GM23338 (cell line): Measurements from ENCODE around the gene PSMB5. TPM values are rescaled to one million over a fixed set of nuclear protein-coding genes. Genes with fewer than 3 reads are reported as not detected.

ENCODE experiments used
- ATAC-seq: fragments of 200-7000 bp; cut with Tn5 transposase; 3 replicates; pipeline ENCODE4 v1.9.1; 2020
- DNase-seq: peaks from one replicate; pipeline ENCODE4 v3.0.0-alpha.2; 2015; ENCODE audit warnings: low spot score
- H2AFZ ChIP-seq: fragments of 200-600 bp; sonication (generic); 2 replicates; pipeline ENCODE4 v1.8.0; 2016; ENCODE audit warnings: antibody characterized with exemption, mild to moderate bottlenecking, moderate library complexity
- H3F3A ChIP-seq: fragments of 200-600 bp; sonication (generic); replicated peaks from 2 replicates; pipeline ENCODE4 v1.8.0; 2017; ENCODE audit warnings: antibody characterized with exemption, mixed run types, low read depth
- H3K27ac ChIP-seq: fragments of 200-600 bp; sonication (generic); 2 replicates; pipeline ENCODE4 v1.6.1; 2016; ENCODE audit warnings: low read depth
- H3K27me3 ChIP-seq: fragments of 200-600 bp; sonication (generic); 2 replicates; pipeline ENCODE4 v1.8.0; 2016; ENCODE audit warnings: mild to moderate bottlenecking, mixed run types, moderate library complexity; ENCODE audit not compliant: insufficient read depth
- H3K36me3 ChIP-seq: fragments of 200-600 bp; sonication (generic); 2 replicates; pipeline ENCODE4 v1.8.0; 2016; ENCODE audit warnings: mild to moderate bottlenecking; ENCODE audit not compliant: insufficient read depth
- H3K4me1 ChIP-seq: fragments of 200-600 bp; sonication (generic); 2 replicates; pipeline ENCODE4 v1.8.0; 2016; ENCODE audit warnings: mild to moderate bottlenecking, moderate library complexity; ENCODE audit not compliant: insufficient read depth
- H3K4me2 ChIP-seq: fragments of 200-600 bp; sonication (generic); 2 replicates; pipeline ENCODE4 v1.7.1; 2017; ENCODE audit warnings: mixed run types
- H3K4me3 ChIP-seq: fragments of 200-600 bp; sonication (generic); 2 replicates; pipeline ENCODE4 v1.6.1; 2016; ENCODE audit warnings: mixed run types
- H3K79me2 ChIP-seq: fragments of 200-600 bp; sonication (generic); replicated peaks from 2 replicates; pipeline ENCODE4 v1.8.0; 2017; ENCODE audit warnings: mild to moderate bottlenecking; ENCODE audit not compliant: insufficient read depth
- H3K9me2 ChIP-seq: fragments of 200-600 bp; sonication (generic); 2 replicates; pipeline ENCODE4 v1.8.0; 2017; ENCODE audit not compliant: insufficient read depth
- H4K20me1 ChIP-seq: fragments of 200-600 bp; sonication (generic); replicated peaks from 2 replicates; pipeline ENCODE4 v1.8.0; 2017; ENCODE audit warnings: mild to moderate bottlenecking; ENCODE audit not compliant: insufficient read depth
- H3K27ac Mint-ChIP-seq: 2 replicates; pipeline ENCODE4 v1.8.0; 2020; ENCODE audit warnings: inconsistent platforms, mild to moderate bottlenecking, moderate library complexity, mixed read lengths
- H3K27me3 Mint-ChIP-seq: 3 replicates; pipeline ENCODE4 v1.8.0; 2022; ENCODE audit warnings: low read depth, mild to moderate bottlenecking, moderate library complexity, mixed read lengths, inconsistent platforms; ENCODE audit not compliant: insufficient read depth, poor library complexity
- H3K36me3 Mint-ChIP-seq: 3 replicates; pipeline ENCODE4 v1.8.0; 2021; ENCODE audit warnings: low read depth, mild to moderate bottlenecking, inconsistent platforms, moderate library complexity, mixed read lengths
- H3K4me1 Mint-ChIP-seq: 3 replicates; pipeline ENCODE4 v1.8.0; 2020; ENCODE audit warnings: mild to moderate bottlenecking, inconsistent platforms, mixed read lengths
- H3K4me3 Mint-ChIP-seq: 3 replicates; pipeline ENCODE4 v1.8.0; 2021; ENCODE audit warnings: moderate library complexity, mild to moderate bottlenecking, inconsistent platforms, mixed read lengths
- H3K9me3 Mint-ChIP-seq: 3 replicates; pipeline ENCODE4 v1.8.0; 2020; ENCODE audit warnings: moderate library complexity, mild to moderate bottlenecking, inconsistent platforms, mixed read lengths
- CREB1 ChIP-seq: fragments of 250-450 bp; sonication (Bioruptor Pico); IDR thresholded peaks from 2 replicates; pipeline ENCODE4 v1.5.0; 2020; ENCODE audit warnings: low read depth, mild to moderate bottlenecking, moderate library complexity
- CTCF ChIP-seq, 2 experiments: fragments of 200-600 bp in 1 of 2; sonication (generic) in 1 of 2; conservative IDR thresholded peaks; 2 replicates each; pipeline versions ENCODE4 v1.5.1 to v1.6.1; 2016 to 2017; ENCODE audit warnings: antibody characterized with exemption in 2 of 2, low read depth in 2 of 2, mild to moderate bottlenecking in 2 of 2, moderate library complexity in 1 of 2
- EZH2 ChIP-seq: fragments of 200-600 bp; sonication (generic); IDR thresholded peaks from one replicate; pipeline ENCODE4 v1.8.0; 2017; ENCODE audit warnings: antibody characterized with exemption, mild to moderate bottlenecking, low read depth; ENCODE audit not compliant: unreplicated experiment
- JUNB ChIP-seq: IDR thresholded peaks from one replicate; pipeline ENCODE4 v1.6.1; 2016; ENCODE audit warnings: antibody characterized with exemption; ENCODE audit not compliant: unreplicated experiment
- NANOG ChIP-seq: IDR thresholded peaks from 2 replicates; pipeline ENCODE4 v1.6.1; 2016; ENCODE audit warnings: antibody characterized with exemption, borderline replicate concordance
- POLR2AphosphoS5 ChIP-seq: IDR thresholded peaks from 2 replicates; pipeline ENCODE4 v1.6.1; 2016; ENCODE audit warnings: antibody characterized with exemption, low read depth
- REST ChIP-seq: IDR thresholded peaks from one replicate; pipeline ENCODE4 v1.6.1; 2018; ENCODE audit warnings: antibody characterized with exemption; ENCODE audit not compliant: unreplicated experiment
- ZNF114 ChIP-seq: fragments of 250-450 bp; sonication (Bioruptor Pico); IDR thresholded peaks from 2 replicates; pipeline ENCODE4 v1.5.0; 2020; ENCODE audit warnings: mild to moderate bottlenecking, moderate library complexity
- polyA plus RNA-seq: library from polyadenylated mRNA; unstranded; fragments of >200 nt; fragmentation: Nextera tagmentation; extraction: Ambion mirVana; gene quantifications from 2 replicates; pipeline ENCODE4 v1.2.1, GENCODE V29; 2016
- total RNA-seq: library from RNA; depleted of rRNA; stranded (reverse); fragments of >200 nt; shearing (Covaris generic); gene quantifications from 2 replicates; pipeline ENCODE4 v1.2.3, GENCODE V29; 2014

The PSMB5 gene
- total and polyA plus RNA-seq, 2 experiments from 2014 or later: 265 to 341 TPM

- TF ChIP-seq REST (no peak), NANOG (no peak), JUNB (no peak), ZNF114 (CRISPR knock-in tag) (no peak)
Measured at GRCh38 chr14:23020143-23021128, 14.3 kb downstream of the PSMB5 start (continued).

GRCh38 chr14:23018107-23018506 lies 16.6 kb downstream of the PSMB5 start:
- no peak overlapping the region for H3K4me2 ChIP-seq
- no peaks in the 10 kb centered on the region for H3K9me2 ChIP-seq
- no peak for TF ChIP-seq CREB1
- H3K27me3 Mint-ChIP-seq: peaks cover 5% of the 10 kb centered on the region
- no peak overlapping the region for H3K4me3 ChIP-seq
- no peaks in the 10 kb centered on the region for H3K79me2 ChIP-seq
- peaks cover 8% of the 10 kb centered on the region; the same call in 1 of the 2 replicates for H3K4me1 ChIP-seq
- H4K20me1 ChIP-seq: 0 out of 2 replicates have a peak, but pooled peaks cover 5% of the 10 kb centered on the region
- H3K36me3 Mint-ChIP-seq: no peaks in the 10 kb centered on the region; the same call in 2 of the 3 replicates
- H2AFZ ChIP-seq: no peak overlapping the region
- ATAC-seq: peak; percentile 36
- DNase-seq: no peak
- 0 out of 2 replicates have a peak, but pooled peaks cover 3% of the 10 kb centered on the region for H3F3A ChIP-seq
- H3K9me3 Mint-ChIP-seq: no peaks in the 10 kb centered on the region
- no peaks in the 10 kb centered on the region for H3K27me3 ChIP-seq
- no peak overlapping the region for H3K27ac ChIP-seq
- no peak overlapping the region for H3K4me3 Mint-ChIP-seq
- H3K4me1 Mint-ChIP-seq: peaks cover 7% of the 10 kb centered on the region; the same call in 2 of the 3 replicates
- no peaks in the 10 kb centered on the region for H3K36me3 ChIP-seq
- no peak overlapping the region for H3K27ac Mint-ChIP-seq

GRCh38 chr14:23017091-23017490 lies 17.6 kb downstream of the PSMB5 start:
- H3K4me2 ChIP-seq: no peak overlapping the region
- H3F3A ChIP-seq: 0 out of 2 replicates have a peak, but pooled peaks cover 3% of the 10 kb centered on the region
- ATAC-seq (no peak), DNase-seq (no peak)
- Mint-ChIP-seq H3K27me3 (peaks cover 5% of the 10 kb centered on the region), H3K4me3 (no peak overlapping the region), H3K36me3 (no peaks in the 10 kb centered on the region; the same call in 2 of the 3 replicates), H3K27ac (no peak overlapping the region), H3K9me3 (no peaks in the 10 kb centered on the region), H3K4me1 (peaks cover 3% of the 10 kb centered on the region; the same call in 2 of the 3 replicates)
- 0 out of 2 replicates have a peak, but pooled peaks cover 5% of the 10 kb centered on the region for H4K20me1 ChIP-seq
- no peak overlapping the region for H3K4me3 ChIP-seq
- H3K36me3 ChIP-seq: no peaks in the 10 kb centered on the region
- no peak overlapping the region for H3K27ac ChIP-seq
- no peaks in the 10 kb centered on the region for H3K9me2 ChIP-seq
- no peak overlapping the region for H2AFZ ChIP-seq
- no peaks in the 10 kb centered on the region for H3K79me2 ChIP-seq
- H3K27me3 ChIP-seq: no peaks in the 10 kb centered on the region
- TF ChIP-seq CTCF (conservative IDR thresholded peaks at IDR 0.05; ENCODE audit: low read depth in 2 of 2): no peak
- no peak for TF ChIP-seq NANOG
- no peak for TF ChIP-seq EZH2
- TF ChIP-seq POLR2AphosphoS5: no peak
- 0 out of 2 replicates have a peak, but pooled peaks cover 4% of the 10 kb centered on the region for H3K4me1 ChIP-seq
